RWPE2 (cell line): ENCODE results near the gene TMC4.

Source experiments
- ATAC-seq: fragments of 200-7000 bp; cut with Tn5 transposase; 3 replicates; pipeline ENCODE4 v1.9.1; 2021; ENCODE audit warnings: low read depth
- DNase-seq: peaks from one replicate; pipeline ENCODE4 v3.0.0-alpha.2; 2020; ENCODE audit warnings: low spot score
- H3K27ac ChIP-seq: fragments of 450-650 bp; 2 replicates; pipeline ENCODE4 v1.5.1; 2017; ENCODE audit warnings: mild to moderate bottlenecking; ENCODE audit not compliant: poor library complexity, severe bottlenecking
- H3K27me3 ChIP-seq: fragments of 250-450 bp; sonication (Bioruptor Pico); 2 replicates; pipeline ENCODE4 v1.5.1; 2021; ENCODE audit warnings: mild to moderate bottlenecking, moderate library complexity; ENCODE audit not compliant: insufficient read depth, poor library complexity, severe bottlenecking
- H3K36me3 ChIP-seq: fragments of 250-450 bp; sonication (Bioruptor Pico); 2 replicates; pipeline ENCODE4 v1.5.1; 2020; ENCODE audit warnings: low read depth, mild to moderate bottlenecking, moderate library complexity
- H3K4me1 ChIP-seq: fragments of 250-450 bp; sonication (Bioruptor Pico); 2 replicates; pipeline ENCODE4 v1.5.1; 2021; ENCODE audit warnings: mild to moderate bottlenecking, moderate library complexity; ENCODE audit not compliant: insufficient read depth, poor library complexity, severe bottlenecking
- H3K4me3 ChIP-seq: fragments of 250-450 bp; sonication (Bioruptor Pico); 2 replicates; pipeline ENCODE4 v1.5.1; 2021; ENCODE audit warnings: mild to moderate bottlenecking, moderate library complexity; ENCODE audit not compliant: severe bottlenecking
- H3K9me3 ChIP-seq: fragments of 250-450 bp; sonication (Bioruptor Pico); 2 replicates; pipeline ENCODE4 v1.5.1; 2021; ENCODE audit warnings: mild to moderate bottlenecking, moderate library complexity; ENCODE audit not compliant: severe bottlenecking
- CTCF ChIP-seq: fragments of 450-650 bp; IDR thresholded peaks from one replicate; pipeline ENCODE4 v1.5.1; 2017; ENCODE audit warnings: mild to moderate bottlenecking, moderate library complexity; ENCODE audit not compliant: poor library complexity, severe bottlenecking

The TMC4 gene

DNA sequence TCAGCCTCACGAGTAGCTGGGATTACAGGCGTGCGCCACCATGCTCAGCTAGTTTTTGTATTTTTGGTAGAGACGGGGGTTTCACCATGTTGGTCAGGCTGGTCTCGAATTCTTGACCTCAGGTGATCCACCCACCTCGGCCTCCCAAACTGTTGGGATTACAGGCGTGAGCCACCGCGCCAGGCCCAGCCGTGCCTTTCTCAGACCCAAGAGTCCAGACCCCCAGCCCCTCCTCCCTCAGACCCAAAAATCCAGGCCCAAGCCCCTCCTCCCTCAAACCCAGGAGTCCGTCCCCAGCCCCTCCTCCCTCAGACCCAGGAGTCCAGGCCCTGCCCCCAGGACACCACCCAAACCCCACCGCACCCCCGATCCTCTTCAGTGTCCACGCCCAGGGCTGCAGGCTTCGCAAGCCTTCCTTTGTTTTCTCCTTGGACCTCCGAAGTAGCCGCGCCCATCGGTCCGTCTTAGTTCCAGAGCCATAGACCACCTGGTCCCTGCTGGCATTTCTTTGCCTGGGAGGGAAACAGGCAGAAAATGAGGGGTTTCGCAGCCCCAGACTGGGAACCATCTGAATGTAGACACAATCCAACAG, 3.7 kb downstream of the TMC4 start:
- peaks cover 13% of the 10 kb centered on the region for H3K36me3 ChIP-seq
- H3K27ac ChIP-seq, result no peak overlapping the region
- DNase-seq, result no peak
- no peaks in the 10 kb centered on the region for H3K9me3 ChIP-seq
- no peaks in the 10 kb centered on the region for H3K27me3 ChIP-seq
- no peak for ATAC-seq
- H3K4me1 ChIP-seq, result no peaks in the 10 kb centered on the region
- TF ChIP-seq CTCF, result no peak
- H3K4me3 ChIP-seq, result no peak overlapping the region

DNA sequence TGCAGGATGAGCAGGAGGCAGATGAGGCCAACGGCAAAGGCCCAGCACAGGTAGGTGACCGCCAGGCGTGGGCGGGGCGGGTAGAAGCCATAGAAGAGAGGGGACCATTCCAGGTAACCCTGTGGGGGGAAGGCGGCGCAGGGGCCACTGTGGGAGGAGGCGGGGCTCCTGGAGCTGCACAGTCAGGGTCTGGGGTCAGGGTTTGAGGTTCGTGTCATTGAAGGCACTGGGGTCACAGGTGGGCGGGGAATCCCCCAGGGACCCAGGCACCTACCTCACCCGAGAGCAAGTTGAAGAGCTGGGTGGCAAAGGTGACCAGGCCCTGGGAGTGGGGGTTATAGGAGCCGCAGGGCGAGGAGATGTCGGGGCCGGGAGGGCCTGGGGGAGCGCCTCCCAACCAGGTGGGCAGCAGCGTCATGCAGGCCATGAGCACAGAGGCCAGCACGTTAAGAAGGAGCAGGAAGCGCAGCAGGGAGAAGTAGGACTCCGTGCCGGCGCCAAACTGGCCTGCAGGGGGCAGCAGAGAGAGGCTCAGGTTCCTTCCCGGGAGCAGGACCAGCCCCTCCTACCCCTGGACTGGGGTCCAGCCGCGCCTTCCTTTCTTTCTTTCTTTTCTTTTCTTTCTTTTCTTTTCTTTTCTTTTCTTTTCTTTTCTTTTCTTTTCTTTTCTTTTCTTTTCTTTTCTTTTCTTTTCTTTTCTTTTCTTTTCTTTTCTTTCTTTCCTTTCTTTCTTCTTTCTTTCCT, 4.6 kb downstream of the TMC4 start:
- H3K36me3 ChIP-seq, result peaks cover 13% of the 10 kb centered on the region
- peak; percentile 85 for TF ChIP-seq CTCF
- no peaks in the 10 kb centered on the region for H3K27me3 ChIP-seq
- H3K27ac ChIP-seq, result no peak overlapping the region
- ATAC-seq, result peak; percentile 61
- no peak for DNase-seq
- H3K4me3 ChIP-seq, result no peak overlapping the region
- no peaks in the 10 kb centered on the region for H3K9me3 ChIP-seq
- H3K4me1 ChIP-seq, result no peaks in the 10 kb centered on the region

DNA sequence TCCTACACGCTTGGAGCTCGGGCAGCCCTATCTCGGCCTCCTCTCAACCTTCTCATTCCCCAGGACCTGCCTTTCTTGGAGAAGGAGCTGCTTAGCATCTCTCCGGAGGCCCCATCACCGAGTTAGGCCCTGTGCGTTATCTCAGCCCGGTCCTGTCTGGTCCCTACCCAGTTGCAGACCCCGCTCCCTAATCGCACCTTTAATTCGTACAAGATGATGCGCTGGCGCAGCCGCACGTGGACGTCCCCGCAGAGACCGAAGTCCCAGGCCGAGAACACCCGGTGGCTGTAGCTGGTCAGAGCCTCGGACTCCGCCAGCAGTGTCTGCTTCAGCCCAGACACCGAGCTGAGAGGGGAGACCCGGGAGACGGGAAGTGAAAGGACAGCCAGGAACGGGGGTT, 7.7 kb downstream of the TMC4 start:
- no peak for ATAC-seq
- Histone ChIP-seq H3K4me1 (peaks cover 10% of the 10 kb centered on the region), H3K27me3 (no peaks in the 10 kb centered on the region), H3K36me3 (no peaks in the 10 kb centered on the region), H3K9me3 (no peaks in the 10 kb centered on the region), H3K27ac (no peak overlapping the region), H3K4me3 (no peak overlapping the region)
- no peak for DNase-seq
- no peak for TF ChIP-seq CTCF

DNA sequence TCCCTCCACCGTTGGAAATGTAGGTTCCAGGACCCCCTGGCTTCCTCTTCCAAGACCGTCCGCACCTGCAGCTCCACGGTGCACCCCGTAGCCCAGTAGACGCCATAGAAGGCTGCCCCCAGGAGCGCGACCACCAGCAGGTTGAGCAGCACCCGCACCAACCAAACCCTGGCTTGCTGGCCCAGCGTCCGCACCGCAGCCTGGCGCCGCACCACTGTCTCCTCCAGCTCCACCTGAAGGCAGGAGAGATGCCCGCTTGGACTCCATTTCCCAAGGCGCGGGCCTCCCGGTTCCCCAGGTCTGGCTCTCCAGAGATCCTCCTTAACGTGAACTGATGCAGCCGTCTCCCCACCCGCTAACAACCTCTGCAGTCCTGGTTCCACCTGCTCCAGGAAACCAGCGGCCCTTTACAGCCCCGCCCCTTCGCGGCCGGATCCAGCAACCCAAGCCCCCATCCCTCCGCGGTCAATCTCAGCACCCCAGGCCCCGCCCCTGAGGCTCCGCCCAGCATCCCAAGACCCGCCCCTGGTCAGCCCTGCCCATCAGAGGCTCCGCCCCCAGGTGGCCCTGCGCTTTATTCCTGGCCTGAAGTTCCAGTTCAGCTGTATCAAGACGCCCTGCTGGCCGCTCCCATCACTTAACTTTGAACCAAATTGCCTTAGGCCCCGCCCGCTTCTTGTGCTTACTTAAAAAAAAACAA, 8.4 kb downstream of the TMC4 start:
- Histone ChIP-seq H3K27ac (no peak overlapping the region), H3K36me3 (no peaks in the 10 kb centered on the region), H3K9me3 (no peaks in the 10 kb centered on the region), H3K27me3 (no peaks in the 10 kb centered on the region), H3K4me3 (no peak overlapping the region), H3K4me1 (peaks cover 10% of the 10 kb centered on the region)
- DNase-seq (no peak), ATAC-seq (peak; percentile 14)
- no peak for TF ChIP-seq CTCF
